Urinary bladder (tissue), 4 donors: Measurements from ENCODE around the gene SLC25A39. TPM values are rescaled to one million over a fixed set of nuclear protein-coding genes. Genes with fewer than 3 reads are reported as not detected.
"Not testable (repeated sequence)": the region's sequence is repeated elsewhere in the genome, so short reads cannot be mapped to it uniquely, and the experiment has no call there.

Experiments used
- DNase-seq: peaks from one replicate; pipeline ENCODE4 v3.0.0-alpha.2; 2015; ENCODE audit errors: extremely low spot score
- H3K27ac ChIP-seq: one replicate; pipeline ENCODE4 v1.5.1; 2013; ENCODE audit warnings: low read depth, mild to moderate bottlenecking, moderate library complexity
- H3K36me3 ChIP-seq: one replicate; pipeline ENCODE4 v1.6.1; 2013; ENCODE audit warnings: mild to moderate bottlenecking, moderate library complexity; ENCODE audit not compliant: insufficient read depth
- H3K4me1 ChIP-seq: one replicate; pipeline ENCODE4 v1.6.1; 2013; ENCODE audit warnings: mild to moderate bottlenecking, moderate library complexity; ENCODE audit not compliant: insufficient read depth
- H3K4me3 ChIP-seq: one replicate; pipeline ENCODE4 v1.5.1; 2013; ENCODE audit warnings: low read depth, low read length
- WGBS: extraction: QIAGEN DNeasy Blood & Tissue Kit; methylation state at CpG from one replicate; pipeline ENCODE4 v1.1.7; 2013; 5-methylcytosine and 5-hydroxymethylcytosine counted together
- polyA plus RNA-seq: library from polyadenylated mRNA; stranded (reverse); fragments of 200-250 nt; gene quantifications from one replicate; pipeline ENCODE4 v1.2.3, GENCODE V29; 2013
- total RNA-seq: library from RNA; depleted of rRNA; stranded (reverse); fragments of >200 nt; gene quantifications from one replicate; pipeline ENCODE4 v1.2.3, GENCODE V29; 2014
- donor health status: healthy with polysubstance abuse.
- donor health status: healthy.

SLC25A39 gene, protein sequence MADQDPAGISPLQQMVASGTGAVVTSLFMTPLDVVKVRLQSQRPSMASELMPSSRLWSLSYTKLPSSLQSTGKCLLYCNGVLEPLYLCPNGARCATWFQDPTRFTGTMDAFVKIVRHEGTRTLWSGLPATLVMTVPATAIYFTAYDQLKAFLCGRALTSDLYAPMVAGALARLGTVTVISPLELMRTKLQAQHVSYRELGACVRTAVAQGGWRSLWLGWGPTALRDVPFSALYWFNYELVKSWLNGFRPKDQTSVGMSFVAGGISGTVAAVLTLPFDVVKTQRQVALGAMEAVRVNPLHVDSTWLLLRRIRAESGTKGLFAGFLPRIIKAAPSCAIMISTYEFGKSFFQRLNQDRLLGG
- total RNA-seq (27.9 TPM), polyA plus RNA-seq (74.9 TPM)

DNA sequence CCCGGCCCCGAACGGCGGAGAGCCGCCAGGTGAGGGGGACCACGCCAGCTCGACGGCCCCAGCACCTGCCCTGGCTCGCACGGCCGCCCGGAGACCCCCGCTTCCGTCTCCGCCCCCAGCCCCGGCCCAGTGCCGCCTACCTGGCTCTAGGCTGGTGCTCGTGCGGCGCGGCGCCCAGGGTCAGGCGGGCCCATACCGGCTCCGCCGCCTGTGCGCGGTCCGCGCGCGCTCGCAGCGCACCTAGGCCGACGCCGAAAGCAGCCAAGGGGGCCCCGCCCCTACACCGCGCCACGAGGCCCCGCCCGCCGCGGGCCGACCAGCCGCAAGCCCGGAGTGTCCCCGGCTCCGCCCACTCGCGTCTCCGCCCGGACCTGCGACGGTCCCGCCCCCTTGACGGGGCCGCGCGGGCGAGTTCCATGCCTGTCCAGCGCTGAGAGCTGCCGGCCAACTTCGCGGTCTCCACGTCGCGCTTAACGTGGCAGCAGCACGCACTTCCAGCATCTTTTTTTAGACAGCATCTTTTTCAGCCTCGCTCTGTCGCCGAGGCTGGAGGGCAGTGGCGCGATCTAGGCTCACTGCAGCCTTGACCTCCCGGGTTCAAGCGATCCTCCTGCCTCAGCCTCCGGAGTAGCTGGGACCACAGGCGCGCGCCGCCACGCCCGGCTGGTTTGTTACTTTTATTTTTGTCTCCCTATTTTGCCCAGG is at the start of gene SLC25A39:
Gene SLC25A39 (minus strand): TSS at position 253 of the 705 bp plus-strand sequence. CDS start 1,261 bp downstream, outside the sequence.
- Histone ChIP-seq H3K4me1 (no peaks in the 10 kb centered on the region), H3K27ac (peak within 1 kb of the TSS; percentile 94), H3K36me3 (no peaks in the 10 kb centered on the region), H3K4me3 (peak within 1 kb of the TSS; percentile 85)
- WGBS = under 1% methylated on average over 85 of the region's 85 CpGs
- DNase-seq = peak; percentile 75

DNA sequence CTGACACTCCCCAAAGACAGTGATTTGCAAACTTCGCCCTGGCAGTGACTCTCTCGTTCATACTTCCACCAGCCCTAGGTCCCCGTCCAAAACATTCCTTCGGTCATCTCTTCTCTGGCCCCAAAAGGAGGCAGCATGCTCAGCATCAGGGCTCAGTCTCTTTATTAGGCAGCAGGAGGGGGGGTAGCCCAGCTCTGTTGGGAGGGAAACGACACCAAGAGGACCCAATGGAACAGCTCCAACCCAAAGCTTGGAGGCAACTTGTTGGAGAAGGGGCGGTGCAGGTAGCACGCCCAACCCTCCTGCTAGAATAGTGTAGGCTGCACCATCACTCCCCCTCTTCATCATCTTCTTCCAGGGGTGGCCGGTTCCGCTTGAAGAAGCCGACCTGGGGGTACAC is 47.4 kb upstream of the SLC25A39 start:
- H3K27ac ChIP-seq = no peak overlapping the region
- DNase-seq = no peak
- H3K4me3 ChIP-seq = no peak overlapping the region
- no peaks in the 10 kb centered on the region for H3K4me1 ChIP-seq
- no peaks in the 10 kb centered on the region for H3K36me3 ChIP-seq
- WGBS = 67% methylated on average over 10 of the region's 10 CpGs

DNA sequence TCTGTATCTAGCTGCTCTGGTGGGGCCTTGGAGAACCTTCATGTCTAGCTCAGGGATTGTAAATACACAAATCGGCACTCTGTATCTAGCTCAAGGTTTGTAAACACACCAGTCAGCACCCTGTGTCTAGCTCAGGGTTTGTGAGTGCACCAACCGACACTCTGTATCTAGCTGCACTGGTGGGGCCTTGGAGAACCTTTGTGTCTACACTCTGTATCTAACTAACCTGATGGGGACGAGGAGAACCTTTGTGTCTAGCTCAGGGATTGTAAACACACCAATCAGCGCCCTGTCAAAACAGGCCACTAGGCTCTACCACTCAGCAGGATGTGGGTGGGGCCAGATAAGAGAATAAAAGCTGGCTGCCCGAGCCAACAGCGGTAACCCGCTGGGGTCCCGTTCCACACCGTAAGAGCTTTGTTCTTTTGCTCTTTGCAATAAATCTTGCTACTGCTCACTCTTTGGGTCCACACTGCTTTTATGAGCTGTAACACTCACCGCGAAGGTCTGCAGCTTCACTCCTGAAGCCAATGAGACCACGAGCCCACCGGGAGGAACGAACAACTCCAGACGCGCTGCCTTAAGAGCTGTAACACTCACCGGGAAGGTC is 44.9 kb upstream of the SLC25A39 start:
- H3K4me1 ChIP-seq, H3K36me3 ChIP-seq, H3K4me3 ChIP-seq, DNase-seq, H3K27ac ChIP-seq: not testable (repeated sequence)
- 30% methylated on average over 17 of the region's 17 CpGs for WGBS

DNA sequence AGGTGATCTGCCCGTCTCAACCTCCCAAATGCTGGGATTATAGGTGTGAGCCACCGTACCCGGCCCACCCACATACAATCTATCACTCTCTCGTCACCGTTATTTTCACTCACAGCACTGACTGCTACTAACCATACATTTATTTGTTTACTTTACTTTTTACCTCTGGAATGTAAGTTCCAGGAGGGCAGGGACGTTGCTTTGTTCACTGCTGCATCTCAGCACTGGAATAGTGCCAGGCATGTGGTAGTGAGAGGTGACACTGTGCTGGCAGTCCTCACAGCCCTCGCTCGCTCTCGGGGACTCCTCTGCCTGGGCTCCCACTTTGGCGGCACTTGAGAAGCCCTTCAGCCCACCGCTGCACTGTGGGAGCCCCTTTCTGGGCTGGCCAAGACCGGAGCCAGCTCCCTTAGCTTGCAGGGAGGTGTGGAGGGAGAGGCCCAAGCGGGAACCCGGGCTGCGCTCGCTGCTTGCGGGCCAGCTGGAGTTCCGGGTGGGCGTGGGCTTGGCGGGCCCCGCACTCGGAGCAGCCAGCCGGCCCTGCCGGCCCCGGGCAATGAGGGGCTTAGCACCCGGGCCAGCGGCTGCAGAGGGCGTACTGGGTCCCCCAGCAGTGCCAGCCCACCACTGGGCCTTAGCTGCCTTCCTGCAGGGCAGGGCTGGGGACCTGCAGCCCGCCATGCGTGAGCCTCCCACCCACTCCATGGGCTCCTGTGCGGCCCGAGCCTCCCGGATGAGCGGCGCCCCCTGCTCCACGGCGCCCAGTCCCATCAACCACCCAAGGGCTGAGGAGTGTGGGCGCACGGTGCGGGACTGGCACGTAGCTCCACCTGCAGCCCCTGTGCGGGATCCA is 44.0 kb upstream of the SLC25A39 start:
- not testable (repeated sequence) for H3K36me3 ChIP-seq, DNase-seq, H3K4me3 ChIP-seq, H3K27ac ChIP-seq, H3K4me1 ChIP-seq
- 92% methylated on average over 42 of the region's 42 CpGs for WGBS

DNA sequence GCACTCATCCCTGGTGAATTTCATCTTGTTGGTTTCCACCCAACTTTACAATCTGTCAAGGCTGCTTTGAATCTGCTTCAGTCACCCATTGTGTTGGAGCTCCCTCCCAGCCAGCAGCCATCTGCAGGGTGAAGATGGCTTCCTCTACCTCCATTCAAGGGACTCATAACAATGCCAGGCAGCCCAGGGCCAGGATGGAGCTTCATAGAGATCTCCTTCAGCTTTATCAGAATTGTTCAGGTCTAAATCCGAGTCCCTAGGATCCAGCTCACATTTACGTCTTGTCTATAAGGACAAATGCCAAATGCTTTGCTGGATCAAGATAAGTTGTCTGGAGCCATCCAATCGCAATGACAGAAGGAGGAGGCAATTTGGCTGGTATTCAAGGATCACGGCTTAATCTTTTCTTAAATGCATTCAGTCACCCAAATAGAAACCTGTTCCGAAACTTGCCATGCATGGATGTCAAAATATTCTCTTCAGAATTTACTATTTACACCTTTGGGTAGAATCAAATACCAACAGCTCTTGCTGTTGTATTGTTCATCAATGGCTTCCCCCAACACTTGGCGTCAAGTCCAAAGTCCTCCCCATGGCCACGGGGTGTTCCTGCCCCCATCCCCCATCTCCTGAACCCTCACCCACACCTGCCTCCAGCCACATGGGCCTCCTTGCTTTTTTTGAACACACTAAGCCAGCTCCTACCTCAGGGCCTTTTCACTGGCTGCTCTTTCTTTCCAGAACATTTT is 42.8 kb upstream of the SLC25A39 start:
- DNase-seq = no peak
- WGBS = 47% methylated on average over 7 of the region's 7 CpGs

DNA sequence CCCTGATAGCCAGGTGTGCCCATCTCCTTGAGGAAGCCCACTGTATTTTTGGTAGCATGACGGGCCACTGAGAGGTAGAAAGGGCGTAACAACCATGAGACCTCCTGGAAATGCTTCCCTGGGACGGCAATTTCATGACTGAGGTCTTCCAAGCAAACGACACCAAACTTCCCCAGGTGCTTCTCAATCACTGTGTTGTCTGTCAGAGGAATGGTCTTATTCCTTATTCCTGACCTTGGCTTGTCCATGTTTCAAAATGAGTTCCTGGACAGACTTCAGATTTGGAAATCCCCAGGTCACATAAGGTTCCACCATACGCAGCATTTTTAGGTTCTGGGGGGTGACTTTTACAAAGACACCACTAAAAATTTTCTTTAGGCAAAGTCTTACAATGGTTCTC is 40.4 kb upstream of the SLC25A39 start:
- WGBS = 90% methylated on average over 5 of the region's 5 CpGs
- not testable (repeated sequence) for H3K4me3 ChIP-seq, DNase-seq, H3K36me3 ChIP-seq, H3K4me1 ChIP-seq, H3K27ac ChIP-seq

More for the DNA sequence above, 42.8 kb upstream of the SLC25A39 start:
- Histone ChIP-seq H3K36me3 (no peaks in the 10 kb centered on the region), H3K4me3 (no peak overlapping the region), H3K27ac (no peak overlapping the region), H3K4me1 (no peaks in the 10 kb centered on the region)

DNA sequence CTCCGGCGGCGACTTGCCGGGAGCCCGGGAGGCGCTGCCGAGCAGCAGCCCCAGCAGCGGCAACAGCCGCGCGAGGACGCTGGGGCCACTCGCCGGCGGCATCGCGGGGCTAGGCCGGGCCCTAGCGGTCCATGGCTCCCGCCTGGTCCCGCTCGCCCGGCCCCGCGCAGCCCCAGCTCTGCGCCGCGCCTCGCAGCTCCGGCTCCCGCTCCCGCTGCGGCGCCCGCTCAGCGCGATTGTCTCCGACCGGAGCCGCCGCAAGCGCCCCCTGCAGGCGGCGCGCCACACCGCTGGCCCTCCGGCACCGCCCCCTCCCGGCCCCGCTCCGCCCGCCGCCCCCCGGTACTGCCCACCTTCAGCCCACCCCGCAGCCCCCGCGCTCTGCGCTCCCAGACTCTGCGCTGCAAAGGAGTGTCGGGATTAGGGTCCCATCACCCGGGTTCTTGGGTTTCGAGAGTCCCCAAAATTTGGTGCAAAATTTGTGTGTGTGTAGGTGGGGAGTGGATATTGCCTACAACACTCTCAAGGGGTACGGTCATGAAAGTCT is 39.1 kb upstream of the SLC25A39 start, which contains the start of gene FAM171A2:
Gene FAM171A2 (minus strand): TSS at position 241 of the 547 bp plus-strand sequence. CDS start 139 bp downstream, at position 102.
- Histone ChIP-seq H3K4me1 (no peaks in the 10 kb centered on the region), H3K4me3 (peak within 1 kb of the TSS; percentile 61), H3K27ac (no peak within 1 kb of the TSS), H3K36me3 (no peaks in the 10 kb centered on the region)
- under 1% methylated on average over 63 of the region's 63 CpGs for WGBS
- DNase-seq = no peak

DNA sequence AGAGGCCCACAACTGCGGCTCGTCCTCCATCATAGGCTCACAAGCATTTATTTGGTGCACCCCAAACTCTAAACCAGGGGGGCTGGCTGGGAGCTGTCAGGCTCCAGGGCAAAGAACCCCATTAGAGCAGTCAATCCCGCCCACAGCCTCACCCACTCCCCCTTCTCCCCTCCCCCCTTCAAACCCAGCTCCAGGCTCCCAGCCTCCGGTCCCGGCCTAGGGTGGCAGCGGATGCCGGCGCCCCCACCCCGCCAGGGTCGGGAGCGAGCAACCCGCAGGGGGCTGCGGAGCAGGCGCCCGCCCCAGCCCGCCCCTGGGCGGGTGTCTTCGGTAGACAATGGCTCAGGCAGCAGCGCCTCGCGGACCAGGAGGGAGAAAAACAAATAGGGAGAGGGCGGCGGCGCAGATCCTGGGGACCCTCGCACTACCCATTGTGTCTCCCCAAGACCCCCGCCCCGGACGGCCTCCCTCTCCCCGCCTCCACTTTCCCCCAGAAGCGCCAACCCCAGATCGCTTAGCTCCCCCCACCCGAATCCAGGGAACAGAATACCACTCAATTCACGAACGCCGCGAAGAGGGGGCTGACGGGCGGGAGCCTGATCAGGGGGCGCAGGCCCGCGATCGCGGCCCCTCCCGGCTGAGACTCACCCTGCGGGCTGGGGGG is 38.5 kb upstream of the SLC25A39 start:
- no peaks in the 10 kb centered on the region for H3K4me1 ChIP-seq
- no peaks in the 10 kb centered on the region for H3K36me3 ChIP-seq
- H3K27ac ChIP-seq = no peak overlapping the region
- H3K4me3 ChIP-seq = peak overlapping the region; percentile 61
- 1% methylated on average over 45 of the region's 45 CpGs for WGBS
- DNase-seq = no peak

DNA sequence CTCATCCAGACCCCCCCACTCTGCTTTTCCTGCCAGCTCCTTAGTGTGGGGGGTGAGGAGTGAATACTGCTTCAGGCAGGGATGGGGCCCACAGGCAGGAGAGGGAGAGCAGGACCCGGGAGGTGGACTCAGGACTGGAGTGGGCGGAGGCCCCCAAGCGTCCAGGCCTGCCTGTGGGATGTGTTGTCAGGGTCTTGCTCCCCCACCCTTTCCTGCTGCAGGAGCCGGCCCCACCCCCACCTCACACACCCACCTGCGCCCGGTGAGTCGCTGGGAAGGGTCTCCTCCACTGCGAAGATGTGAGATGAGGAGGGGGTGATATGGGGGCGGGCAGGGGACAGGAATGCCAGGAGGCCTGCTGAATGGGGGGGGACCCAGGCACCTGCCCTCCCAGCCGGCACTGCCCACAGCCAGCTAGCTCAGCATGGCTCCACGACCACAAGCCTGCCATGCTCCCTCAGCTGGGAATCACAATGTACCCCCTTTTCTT is 37.9 kb upstream of the SLC25A39 start:
- 19% methylated on average over 11 of the region's 11 CpGs for WGBS
- no peak for DNase-seq
- H3K27ac ChIP-seq = no peak overlapping the region

DNA sequence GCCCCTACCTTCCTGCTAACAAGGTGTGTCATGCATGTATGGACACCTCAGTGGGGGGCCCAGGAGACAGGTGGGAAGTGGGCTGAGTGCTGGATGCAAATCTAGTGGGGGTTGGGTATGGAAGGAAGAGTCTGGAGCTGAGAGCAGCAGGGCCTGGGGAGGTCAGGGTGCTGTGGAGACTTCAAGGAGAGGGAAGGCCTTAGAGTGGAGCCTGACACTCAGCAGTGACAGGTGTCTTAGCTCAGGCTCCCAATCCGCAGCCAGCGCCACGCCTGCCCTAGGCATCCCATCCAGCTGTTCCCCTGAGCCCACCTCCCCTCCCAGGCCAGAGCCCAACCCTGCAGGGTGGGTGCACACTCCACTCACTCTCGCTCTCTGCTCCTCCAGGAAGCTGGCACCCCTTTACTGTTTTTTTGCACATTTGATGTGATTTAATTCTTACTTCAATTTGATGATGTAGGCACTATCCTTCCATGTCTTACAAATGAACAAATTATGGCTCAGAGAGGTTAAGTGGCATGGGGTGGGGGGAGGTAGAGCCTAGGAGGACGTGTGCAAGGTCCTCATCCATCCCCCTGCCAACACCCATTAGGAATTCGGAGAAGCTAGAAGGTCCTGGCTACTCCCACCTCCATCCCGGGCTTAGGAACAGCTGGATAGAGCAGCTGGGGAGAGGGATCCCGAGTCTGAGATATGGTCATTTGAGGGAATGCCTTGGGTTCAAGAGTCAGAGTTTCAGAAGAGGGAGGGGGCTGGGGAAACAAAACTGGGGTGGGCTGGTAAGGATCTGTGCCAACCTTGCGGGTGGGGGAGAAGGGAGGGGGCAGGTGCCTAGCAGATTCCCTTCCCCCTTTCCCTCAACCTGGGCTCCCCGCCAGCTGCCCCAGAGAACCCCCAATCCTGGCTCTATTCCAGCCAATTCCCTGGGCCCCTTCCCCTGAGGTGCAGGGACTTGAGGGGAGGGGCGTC is 37.0 kb upstream of the SLC25A39 start:
- Histone ChIP-seq H3K4me1 (no peaks in the 10 kb centered on the region), H3K27ac (no peak overlapping the region), H3K4me3 (no peak overlapping the region), H3K36me3 (no peaks in the 10 kb centered on the region)
- 48% methylated on average over 11 of the region's 11 CpGs for WGBS
- no peak for DNase-seq

More for the DNA sequence above, 37.9 kb upstream of the SLC25A39 start:
- H3K4me1 ChIP-seq = no peaks in the 10 kb centered on the region
- H3K36me3 ChIP-seq = no peaks in the 10 kb centered on the region
- H3K4me3 ChIP-seq = no peak overlapping the region

DNA sequence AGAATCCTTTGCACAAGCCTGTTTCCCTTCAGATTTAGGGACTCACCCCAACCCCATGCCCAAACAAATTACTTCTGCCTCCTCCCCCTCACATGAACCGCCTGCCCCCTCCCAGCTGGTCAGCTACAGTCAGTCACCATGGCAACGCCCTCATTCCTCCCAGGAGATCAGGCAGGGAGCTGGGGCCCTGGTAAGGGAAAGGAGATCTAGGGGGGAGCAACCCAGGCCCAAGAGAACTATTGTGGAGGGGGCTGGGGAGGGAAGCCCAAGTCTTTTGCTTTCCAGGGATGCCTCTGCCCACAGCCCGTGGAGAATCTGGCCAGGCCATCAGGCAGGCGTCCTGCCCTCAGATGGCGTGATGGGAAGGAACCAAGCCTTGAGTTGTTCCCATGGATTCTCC is 36.2 kb upstream of the SLC25A39 start:
- Histone ChIP-seq H3K4me3 (no peak overlapping the region), H3K4me1 (no peaks in the 10 kb centered on the region), H3K36me3 (no peaks in the 10 kb centered on the region), H3K27ac (no peak overlapping the region)
- DNase-seq = no peak
- 38% methylated on average over 5 of the region's 5 CpGs for WGBS
